ENCODE data around the gene PWWP3B.
"Not testable (repeated sequence)": the region's sequence is repeated elsewhere in the genome, so short reads cannot be mapped to it uniquely, and the experiment has no call there.

Gene PWWP3B

DNA sequence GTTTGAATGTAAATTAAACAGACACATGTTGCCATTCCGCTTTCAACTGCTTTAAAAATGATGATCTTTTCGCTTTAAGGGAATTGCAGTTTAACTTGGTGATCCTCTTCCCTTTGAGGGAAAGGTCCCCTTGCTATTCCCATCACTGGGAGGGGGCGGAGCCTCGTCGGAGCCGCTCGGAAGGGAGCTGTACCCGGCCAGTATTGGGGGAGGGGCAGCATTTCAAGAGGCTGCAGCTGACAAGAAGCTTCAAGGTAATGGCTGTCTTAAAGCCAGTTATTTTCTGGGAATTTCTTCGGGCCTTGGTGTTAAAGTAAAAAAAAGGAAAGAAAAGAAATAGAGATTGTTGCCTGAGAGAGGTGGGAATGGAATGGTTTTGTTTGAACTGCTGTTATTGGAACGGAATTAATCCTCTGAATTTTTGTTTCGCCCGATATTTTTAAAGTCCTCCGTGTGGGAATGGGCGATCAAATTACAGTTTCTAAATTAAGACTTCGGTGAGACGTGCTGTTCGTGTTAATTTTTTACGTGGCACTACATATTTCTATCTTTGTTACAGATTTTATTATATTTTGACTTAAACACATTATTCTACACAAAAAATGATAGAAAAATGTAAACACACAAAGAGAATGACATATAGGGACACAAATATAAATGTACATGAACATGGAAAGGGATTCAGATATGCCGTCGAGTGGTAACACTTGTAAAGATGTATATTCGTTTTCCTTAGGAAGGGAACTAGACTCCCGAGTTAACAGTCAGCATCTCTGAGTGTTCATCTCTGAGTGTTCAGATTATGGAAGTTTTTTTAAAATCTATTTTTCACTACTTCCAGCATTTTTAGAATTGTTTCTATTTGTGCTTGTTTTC lies 9.2 kb downstream of the PWWP3B start:
- no peak overlapping the region for H3K4me3 ChIP-seq (ENCODE audit: low read length)
- TF ChIP-seq, protein P1, sequence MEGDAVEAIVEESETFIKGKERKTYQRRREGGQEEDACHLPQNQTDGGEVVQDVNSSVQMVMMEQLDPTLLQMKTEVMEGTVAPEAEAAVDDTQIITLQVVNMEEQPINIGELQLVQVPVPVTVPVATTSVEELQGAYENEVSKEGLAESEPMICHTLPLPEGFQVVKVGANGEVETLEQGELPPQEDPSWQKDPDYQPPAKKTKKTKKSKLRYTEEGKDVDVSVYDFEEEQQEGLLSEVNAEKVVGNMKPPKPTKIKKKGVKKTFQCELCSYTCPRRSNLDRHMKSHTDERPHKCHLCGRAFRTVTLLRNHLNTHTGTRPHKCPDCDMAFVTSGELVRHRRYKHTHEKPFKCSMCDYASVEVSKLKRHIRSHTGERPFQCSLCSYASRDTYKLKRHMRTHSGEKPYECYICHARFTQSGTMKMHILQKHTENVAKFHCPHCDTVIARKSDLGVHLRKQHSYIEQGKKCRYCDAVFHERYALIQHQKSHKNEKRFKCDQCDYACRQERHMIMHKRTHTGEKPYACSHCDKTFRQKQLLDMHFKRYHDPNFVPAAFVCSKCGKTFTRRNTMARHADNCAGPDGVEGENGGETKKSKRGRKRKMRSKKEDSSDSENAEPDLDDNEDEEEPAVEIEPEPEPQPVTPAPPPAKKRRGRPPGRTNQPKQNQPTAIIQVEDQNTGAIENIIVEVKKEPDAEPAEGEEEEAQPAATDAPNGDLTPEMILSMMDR (conservative IDR thresholded peaks at IDR 0.05; ENCODE audit: low read length): no peak
- DNase-seq (ENCODE audit: low read depth): no peak

DNA sequence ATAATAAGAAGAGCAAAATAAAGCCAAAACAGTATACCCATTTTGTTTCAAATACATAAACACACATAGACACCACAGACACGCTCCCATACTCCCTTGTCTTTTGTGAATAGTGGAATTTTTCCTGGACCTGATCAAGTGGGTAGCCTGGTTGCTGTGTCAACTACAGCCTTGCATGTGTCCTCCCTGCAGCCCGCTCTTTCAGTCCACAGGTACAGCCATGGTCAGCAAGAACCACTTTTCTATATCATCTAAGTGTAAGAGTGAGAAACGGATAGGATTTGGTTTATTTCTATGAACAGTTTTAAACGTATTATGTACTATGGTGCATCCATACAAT lies 9.8 kb downstream of the PWWP3B start:
- no peak overlapping the region for H3K4me3 ChIP-seq (ENCODE audit: low read length)
- no peak for DNase-seq (ENCODE audit: low read depth)
- TF ChIP-seq, protein P1 (conservative IDR thresholded peaks at IDR 0.05; ENCODE audit: low read length): no peak

DNA sequence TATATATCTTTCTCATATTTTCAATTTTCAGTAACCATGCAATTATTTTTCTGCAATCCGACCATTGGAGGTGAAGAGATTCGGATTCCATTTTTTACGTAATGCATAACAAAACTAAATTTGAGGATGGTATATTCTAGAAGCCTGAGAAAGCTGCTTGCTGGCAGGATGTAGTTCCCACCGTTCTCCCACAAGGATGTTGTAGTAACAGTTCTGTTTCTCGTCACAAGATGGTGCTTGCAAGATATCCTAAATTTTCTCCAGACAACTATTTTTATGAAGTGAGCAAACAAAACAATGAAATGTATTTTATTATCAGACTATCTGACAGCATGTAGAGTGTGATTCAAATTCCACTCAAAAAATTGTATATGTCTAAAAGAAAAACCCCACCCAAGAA lies 10.7 kb downstream of the PWWP3B start:
- DNase-seq (ENCODE audit: low read depth): no peak
- H3K4me3 ChIP-seq (ENCODE audit: low read length): no peak overlapping the region
- TF ChIP-seq, protein P1 (conservative IDR thresholded peaks at IDR 0.05; ENCODE audit: low read length): no peak

DNA sequence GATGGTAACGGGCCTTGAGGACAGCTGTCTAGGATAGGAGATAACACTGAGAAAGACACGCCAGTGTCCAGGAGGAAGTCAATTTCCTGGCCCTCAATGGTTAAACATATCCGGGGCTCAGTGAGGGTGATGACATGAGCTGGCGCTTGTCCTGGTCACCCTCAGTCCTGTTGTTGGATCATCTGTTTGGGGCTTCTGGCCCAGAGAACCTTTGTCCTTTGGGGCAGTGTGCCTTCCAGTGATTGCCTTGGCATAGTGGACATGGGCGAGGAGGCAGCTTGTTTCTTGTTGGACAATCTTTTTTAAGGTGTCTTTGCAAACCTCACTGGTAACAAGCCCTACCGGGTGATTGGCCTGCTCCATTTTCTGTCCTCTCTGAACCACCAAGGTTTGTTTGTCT lies 15.6 kb downstream of the PWWP3B start:
- not testable (repeated sequence) for DNase-seq (ENCODE audit: low read depth); H3K4me3 ChIP-seq (ENCODE audit: low read length)

GRCh38 chrX:106201502-106202178 lies 33.5 kb downstream of the PWWP3B start:
- H3K4me3 ChIP-seq (ENCODE audit: low read length): no peak overlapping the region
- TF ChIP-seq, protein P1 (conservative IDR thresholded peaks at IDR 0.05; ENCODE audit: low read length): no peak
- no peak for DNase-seq (ENCODE audit: low read depth)

- DNase-seq (ENCODE audit: low read depth): no peak
- no peak overlapping the region for H3K4me3 ChIP-seq (ENCODE audit: low read length)
- TF ChIP-seq, protein P1 (conservative IDR thresholded peaks at IDR 0.05; ENCODE audit: low read length): no peak
Measured at GRCh38 chrX:106203315-106203714, 35.2 kb downstream of the PWWP3B start.

GRCh38 chrX:106208154-106208553 lies 40.0 kb downstream of the PWWP3B start:
- TF ChIP-seq, protein P1 (conservative IDR thresholded peaks at IDR 0.05; ENCODE audit: low read length): no peak
- H3K4me3 ChIP-seq (ENCODE audit: low read length): no peak overlapping the region
- no peak for DNase-seq (ENCODE audit: low read depth)
